ENCODE measurements around the gene CARMIL1. TPM values are rescaled to one million over a fixed set of nuclear protein-coding genes. Genes with fewer than 3 reads are reported as not detected.

Gene CARMIL1
- total RNA-seq, 2 experiments from 2014 or later, result 3.9 to 4.0 TPM

- H3K4me1 Mint-ChIP-seq (ENCODE audit: low read depth), result peaks cover 22% of the 10 kb centered on the region
- CTCF ChIA-PET, result interaction anchor here (0.7 to 1.1 kb wide), 3 partner anchors 12 to 122 kb away, joined by 3 read pairs; no protein-coding TSS in a partner anchor
- DNase-seq, result no peak
- no peak overlapping the region for H3K4me3 Mint-ChIP-seq
- no peaks in the 10 kb centered on the region for H3K36me3 Mint-ChIP-seq (ENCODE audit: low read depth)
- H3K9me3 Mint-ChIP-seq, result no peaks in the 10 kb centered on the region
- H3K27ac Mint-ChIP-seq, result no peak overlapping the region
- H3K27me3 Mint-ChIP-seq (ENCODE audit: low read depth), result no peaks in the 10 kb centered on the region
- intact Hi-C loops (cut with micrococcal nuclease), result loop anchor here (2.0 kb wide), 1 partner anchor 19 kb away; no protein-coding TSS in a partner anchor
Observed at GRCh38 chr6:25387911-25388310, 108.7 kb downstream of the CARMIL1 start.

DNA sequence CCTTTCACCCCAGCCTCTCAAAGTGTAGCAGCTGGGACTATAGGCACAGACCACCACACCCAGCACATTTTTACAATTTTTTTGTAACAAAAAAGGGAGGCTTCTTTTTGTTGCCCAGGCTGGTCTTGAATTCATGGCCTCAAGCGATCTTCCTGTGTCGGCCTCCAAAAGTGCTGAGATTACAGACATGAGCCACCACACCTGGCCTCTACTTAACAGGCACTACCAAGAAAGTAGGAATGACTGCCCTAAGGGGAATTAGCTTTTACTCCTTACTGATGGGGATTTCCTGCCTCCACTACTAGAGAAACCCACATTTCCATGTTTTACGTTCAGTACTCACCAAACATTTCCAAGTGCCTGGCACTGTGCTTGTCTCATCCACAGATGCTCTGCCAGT is 109.6 kb downstream of the CARMIL1 start:
- H3K36me3 Mint-ChIP-seq (ENCODE audit: low read depth), result no peaks in the 10 kb centered on the region
- H3K4me1 Mint-ChIP-seq (ENCODE audit: low read depth), result peaks cover 22% of the 10 kb centered on the region
- H3K4me3 Mint-ChIP-seq, result no peak overlapping the region
- H3K27me3 Mint-ChIP-seq (ENCODE audit: low read depth), result no peaks in the 10 kb centered on the region
- no peak overlapping the region for H3K27ac Mint-ChIP-seq
- intact Hi-C loops (cut with micrococcal nuclease), result loop anchor here (2.0 kb wide), 1 partner anchor 20 kb away; no protein-coding TSS in a partner anchor
- CTCF ChIA-PET, result interaction anchor here (0.7 to 1.2 kb wide), 5 partner anchors 13 to 138 kb away, joined by 3 to 5 read pairs (median 3); no protein-coding TSS in a partner anchor
- DNase-seq, result no peak
- no peaks in the 10 kb centered on the region for H3K9me3 Mint-ChIP-seq

GRCh38 chr6:25389471-25389870 is 110.3 kb downstream of the CARMIL1 start:
- Mint-ChIP-seq H3K9me3 (no peaks in the 10 kb centered on the region), H3K27me3 (ENCODE audit: low read depth) (no peaks in the 10 kb centered on the region), H3K4me1 (ENCODE audit: low read depth) (peaks cover 27% of the 10 kb centered on the region), H3K27ac (no peak overlapping the region), H3K4me3 (no peak overlapping the region), H3K36me3 (ENCODE audit: low read depth) (no peaks in the 10 kb centered on the region)
- intact Hi-C loops (cut with micrococcal nuclease), result loop anchor here (2.0 kb wide), 1 partner anchor 21 kb away; no protein-coding TSS in a partner anchor
- DNase-seq, result no peak
- CTCF ChIA-PET, result interaction anchor here (0.6 to 1.2 kb wide), 5 partner anchors 12 to 613 kb away, joined by 3 to 5 read pairs (median 5); no protein-coding TSS in a partner anchor

DNA sequence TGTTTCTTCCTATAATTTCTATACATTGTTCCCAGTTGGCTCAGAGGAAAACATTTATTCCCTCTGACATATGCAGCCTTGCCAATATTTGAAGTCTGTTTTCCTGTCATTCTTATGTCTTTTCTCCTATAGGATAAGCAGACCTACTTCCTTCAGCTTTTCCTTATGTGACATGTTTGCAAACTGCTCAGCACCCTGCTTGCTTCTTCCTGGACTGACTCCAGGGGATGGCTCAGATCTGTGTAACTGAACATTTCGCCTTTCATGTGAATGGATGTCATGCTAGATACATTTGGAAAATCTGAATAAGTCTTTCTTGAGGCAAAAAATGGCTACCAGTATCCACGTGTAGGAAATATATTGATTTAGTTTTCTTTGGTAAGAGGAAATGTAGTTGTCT is 113.2 kb downstream of the CARMIL1 start:
- Mint-ChIP-seq H3K27ac (no peak overlapping the region), H3K9me3 (no peaks in the 10 kb centered on the region), H3K4me1 (ENCODE audit: low read depth) (peaks cover 22% of the 10 kb centered on the region), H3K36me3 (ENCODE audit: low read depth) (no peaks in the 10 kb centered on the region), H3K27me3 (ENCODE audit: low read depth) (no peaks in the 10 kb centered on the region), H3K4me3 (no peak overlapping the region)
- intact Hi-C loops (cut with micrococcal nuclease), result no loop called here
- CTCF ChIA-PET, result interaction anchor here (0.7 kb wide), 1 partner anchor 167 kb away, joined by 3 read pairs; no protein-coding TSS in a partner anchor
- no peak for DNase-seq

GRCh38 chr6:25395731-25396130 is 116.6 kb downstream of the CARMIL1 start:
- no peak for DNase-seq
- Mint-ChIP-seq H3K4me3 (no peak overlapping the region), H3K27ac (no peak overlapping the region), H3K36me3 (ENCODE audit: low read depth) (no peaks in the 10 kb centered on the region), H3K27me3 (ENCODE audit: low read depth) (no peaks in the 10 kb centered on the region), H3K4me1 (ENCODE audit: low read depth) (peaks cover 5% of the 10 kb centered on the region), H3K9me3 (no peaks in the 10 kb centered on the region)
- intact Hi-C loops (cut with micrococcal nuclease), result no loop called here
- CTCF ChIA-PET, result no interaction called here

GRCh38 chr6:25397406-25397805 is 118.2 kb downstream of the CARMIL1 start:
- no peak for DNase-seq
- no peak overlapping the region for H3K27ac Mint-ChIP-seq
- H3K27me3 Mint-ChIP-seq (ENCODE audit: low read depth), result no peaks in the 10 kb centered on the region
- H3K4me3 Mint-ChIP-seq, result no peak overlapping the region
- CTCF ChIA-PET, result interaction anchor here (0.6 kb wide), 1 partner anchor 194 kb away, joined by 3 read pairs; no protein-coding TSS in a partner anchor
- intact Hi-C loops (cut with micrococcal nuclease), result no loop called here
- peaks cover 5% of the 10 kb centered on the region for H3K4me1 Mint-ChIP-seq (ENCODE audit: low read depth)
- H3K36me3 Mint-ChIP-seq (ENCODE audit: low read depth), result no peaks in the 10 kb centered on the region
- H3K9me3 Mint-ChIP-seq, result no peaks in the 10 kb centered on the region

- DNase-seq, result no peak
- no peaks in the 10 kb centered on the region for H3K36me3 Mint-ChIP-seq (ENCODE audit: low read depth)
- CTCF ChIA-PET, result interaction anchor here (0.5 kb wide), 1 partner anchor 80 kb away, joined by 3 read pairs; no protein-coding TSS in a partner anchor
- H3K9me3 Mint-ChIP-seq, result no peaks in the 10 kb centered on the region
- intact Hi-C loops (cut with micrococcal nuclease), result loop anchor here (10.0 kb wide), 1 partner anchor 445 kb away; no protein-coding TSS in a partner anchor
- H3K4me1 Mint-ChIP-seq (ENCODE audit: low read depth), result peaks cover 11% of the 10 kb centered on the region
- H3K4me3 Mint-ChIP-seq, result no peak overlapping the region
- no peaks in the 10 kb centered on the region for H3K27me3 Mint-ChIP-seq (ENCODE audit: low read depth)
- no peak overlapping the region for H3K27ac Mint-ChIP-seq
Observed at GRCh38 chr6:25399885-25400284, 120.7 kb downstream of the CARMIL1 start.

- Mint-ChIP-seq H3K27ac (no peak overlapping the region), H3K27me3 (ENCODE audit: low read depth) (no peaks in the 10 kb centered on the region), H3K4me3 (no peak overlapping the region), H3K36me3 (ENCODE audit: low read depth) (no peaks in the 10 kb centered on the region), H3K9me3 (no peaks in the 10 kb centered on the region), H3K4me1 (ENCODE audit: low read depth) (peaks cover 11% of the 10 kb centered on the region)
- no peak for DNase-seq
- intact Hi-C loops (cut with micrococcal nuclease), result loop anchor here (10.0 kb wide), 1 partner anchor 447 kb away; no protein-coding TSS in a partner anchor
- CTCF ChIA-PET, result interaction anchor here (0.6 to 1.8 kb wide), 3 partner anchors 11 to 331 kb away, joined by 3 to 5 read pairs (median 3); no protein-coding TSS in a partner anchor
Observed at GRCh38 chr6:25401711-25402110, 122.5 kb downstream of the CARMIL1 start.

GRCh38 chr6:25402125-25402524 is 123.0 kb downstream of the CARMIL1 start:
- intact Hi-C loops (cut with micrococcal nuclease), result loop anchor here (10.0 kb wide), 1 partner anchor 447 kb away; no protein-coding TSS in a partner anchor

GRCh38 chr6:25403150-25403549 is 124.0 kb downstream of the CARMIL1 start:
- Mint-ChIP-seq H3K27me3 (ENCODE audit: low read depth) (no peaks in the 10 kb centered on the region), H3K9me3 (no peaks in the 10 kb centered on the region), H3K27ac (no peak overlapping the region), H3K4me1 (ENCODE audit: low read depth) (peaks cover 11% of the 10 kb centered on the region), H3K4me3 (no peak overlapping the region), H3K36me3 (ENCODE audit: low read depth) (no peaks in the 10 kb centered on the region)
- CTCF ChIA-PET, result interaction anchor here (0.6 kb wide), 1 partner anchor 144 kb away, joined by 4 read pairs; no protein-coding TSS in a partner anchor
- intact Hi-C loops (cut with micrococcal nuclease), result loop anchor here (10.0 kb wide), 1 partner anchor 448 kb away; no protein-coding TSS in a partner anchor
- DNase-seq, result no peak

More at GRCh38 chr6:25402125-25402524, 123.0 kb downstream of the CARMIL1 start:
- H3K4me1 Mint-ChIP-seq (ENCODE audit: low read depth), result peaks cover 11% of the 10 kb centered on the region
- no peak for DNase-seq
- no peaks in the 10 kb centered on the region for H3K27me3 Mint-ChIP-seq (ENCODE audit: low read depth)
- H3K9me3 Mint-ChIP-seq, result no peaks in the 10 kb centered on the region
- H3K4me3 Mint-ChIP-seq, result no peak overlapping the region
- CTCF ChIA-PET, result interaction anchor here (0.6 to 1.8 kb wide), 3 partner anchors 11 to 332 kb away, joined by 3 to 5 read pairs (median 3); no protein-coding TSS in a partner anchor
- no peak overlapping the region for H3K27ac Mint-ChIP-seq
- no peaks in the 10 kb centered on the region for H3K36me3 Mint-ChIP-seq (ENCODE audit: low read depth)

DNA sequence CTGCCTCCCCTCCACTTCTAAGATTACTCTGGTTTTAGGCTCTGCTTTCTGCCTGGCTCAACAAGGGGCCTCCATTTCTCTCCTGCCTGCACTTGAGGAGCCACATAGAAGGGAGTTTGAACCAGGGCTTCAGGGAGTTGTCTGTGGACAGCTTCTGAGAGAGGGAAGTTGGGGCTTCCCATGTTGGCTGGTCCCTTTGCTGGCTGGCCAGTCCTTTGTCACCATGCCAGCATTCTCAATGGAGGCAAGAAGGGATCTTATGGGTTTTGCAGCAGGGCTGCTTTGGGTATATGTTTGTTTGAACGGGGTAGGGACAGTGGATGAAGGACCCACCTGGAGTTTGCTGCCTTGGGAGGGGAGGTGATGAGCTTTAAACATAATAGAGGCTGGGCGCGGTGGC is 124.9 kb downstream of the CARMIL1 start:
- H3K9me3 Mint-ChIP-seq, result no peaks in the 10 kb centered on the region
- no peaks in the 10 kb centered on the region for H3K27me3 Mint-ChIP-seq (ENCODE audit: low read depth)
- no peaks in the 10 kb centered on the region for H3K36me3 Mint-ChIP-seq (ENCODE audit: low read depth)
- CTCF ChIA-PET, result interaction anchor here (0.9 to 1.4 kb wide), 2 partner anchors 34 to 80 kb away, joined by 3 to 10 read pairs; no protein-coding TSS in a partner anchor
- H3K27ac Mint-ChIP-seq, result no peak overlapping the region
- H3K4me3 Mint-ChIP-seq, result no peak overlapping the region
- intact Hi-C loops (cut with micrococcal nuclease), result loop anchor here (2.0 to 10.0 kb wide), 3 partner anchors 15 to 449 kb away; no protein-coding TSS in a partner anchor
- peaks cover 13% of the 10 kb centered on the region for H3K4me1 Mint-ChIP-seq (ENCODE audit: low read depth)
- DNase-seq, result no peak

DNA sequence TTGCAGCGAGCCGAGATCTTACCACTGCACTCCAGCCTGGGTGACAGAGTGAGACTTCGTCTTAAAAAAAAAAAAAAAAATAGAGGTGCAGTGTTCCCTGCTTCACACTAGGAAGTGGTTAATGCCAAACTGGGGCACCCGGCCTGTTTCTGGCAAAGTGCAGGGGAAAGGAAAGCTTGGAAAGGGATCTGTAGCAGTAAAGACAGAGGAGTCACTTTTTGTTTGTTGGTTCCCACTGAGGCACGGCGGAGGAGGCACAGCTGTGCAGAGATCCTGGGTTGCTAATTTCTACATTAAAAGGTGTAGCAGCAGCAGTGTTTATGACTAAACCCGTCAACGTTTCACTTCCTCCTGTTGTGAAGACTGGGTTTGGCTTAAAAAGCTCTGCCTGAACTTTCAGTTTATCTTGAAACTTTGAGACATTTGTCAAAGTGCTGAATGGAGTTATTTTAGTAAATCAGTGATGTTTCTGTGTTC is 125.6 kb downstream of the CARMIL1 start:
- no peaks in the 10 kb centered on the region for H3K36me3 Mint-ChIP-seq (ENCODE audit: low read depth)
- intact Hi-C loops (cut with micrococcal nuclease), result loop anchor here (1.0 to 10.0 kb wide), 5 partner anchors 14 to 450 kb away; no protein-coding TSS in a partner anchor
- DNase-seq, result peak; percentile 81
- H3K27ac Mint-ChIP-seq, result no peak overlapping the region
- no peaks in the 10 kb centered on the region for H3K27me3 Mint-ChIP-seq (ENCODE audit: low read depth)
- H3K4me1 Mint-ChIP-seq (ENCODE audit: low read depth), result peaks cover 13% of the 10 kb centered on the region
- H3K4me3 Mint-ChIP-seq, result no peak overlapping the region
- no peaks in the 10 kb centered on the region for H3K9me3 Mint-ChIP-seq
- CTCF ChIA-PET, result interaction anchor here (0.9 to 1.4 kb wide), 4 partner anchors 35 to 126 kb away, joined by 3 to 10 read pairs (median 4); partner anchors contain the start of gene CARMIL1
